HG03469 (cell line): ENCODE data around the gene FN1.

ENCODE experiments used
- ATAC-seq: cut with Tn5 transposase; IDR thresholded peaks from one replicate; pipeline ENCODE4 v1.9.1; 2021; ENCODE audit warnings: mild to moderate bottlenecking, moderate library complexity, moderate number of reproducible peaks; ENCODE audit not compliant: unreplicated experiment

Gene FN1

GRCh38 chr2:215390550-215390913 is 45.3 kb downstream of the FN1 start:
- ATAC-seq, result no peak

DNA sequence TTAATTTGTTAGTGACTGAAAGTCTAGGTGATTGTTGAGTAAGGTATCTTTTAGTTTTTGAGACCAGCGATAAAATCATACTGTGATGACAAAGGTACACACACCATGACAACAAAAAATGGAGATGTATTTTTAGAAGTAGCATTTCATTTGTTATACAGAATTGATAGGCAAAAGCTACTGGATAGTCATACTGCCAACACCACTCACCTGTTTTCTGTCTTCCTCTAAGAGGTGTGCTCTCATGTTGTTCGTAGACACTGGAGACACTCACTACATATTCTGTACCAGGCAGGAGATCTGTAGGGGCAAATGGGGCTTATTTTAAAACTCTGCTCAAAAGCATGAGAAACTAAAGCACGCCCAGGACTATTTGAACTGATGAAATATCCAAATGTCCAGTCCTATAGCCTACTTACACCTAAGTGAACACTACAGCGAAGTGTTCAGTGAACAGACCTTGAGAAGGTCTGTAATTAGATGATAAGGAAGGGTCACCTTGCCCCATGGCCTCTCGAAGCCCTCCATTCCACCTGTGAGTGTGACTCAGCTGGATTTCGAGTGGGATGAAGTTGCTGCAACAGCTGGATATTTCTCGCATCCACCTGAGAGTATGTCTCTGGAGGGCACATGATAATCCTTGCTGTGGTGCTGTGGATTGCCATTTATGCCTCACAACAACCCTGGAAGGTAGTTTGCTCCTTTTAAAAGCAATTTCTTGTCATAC is 47.7 kb downstream of the FN1 start:
- no peak for ATAC-seq

GRCh38 chr2:215386566-215386965 is 49.3 kb downstream of the FN1 start:
- no peak for ATAC-seq

GRCh38 chr2:215384710-215385109 is 51.2 kb downstream of the FN1 start:
- no peak for ATAC-seq

GRCh38 chr2:215383652-215384279 is 52.1 kb downstream of the FN1 start:
- ATAC-seq, result no peak

DNA sequence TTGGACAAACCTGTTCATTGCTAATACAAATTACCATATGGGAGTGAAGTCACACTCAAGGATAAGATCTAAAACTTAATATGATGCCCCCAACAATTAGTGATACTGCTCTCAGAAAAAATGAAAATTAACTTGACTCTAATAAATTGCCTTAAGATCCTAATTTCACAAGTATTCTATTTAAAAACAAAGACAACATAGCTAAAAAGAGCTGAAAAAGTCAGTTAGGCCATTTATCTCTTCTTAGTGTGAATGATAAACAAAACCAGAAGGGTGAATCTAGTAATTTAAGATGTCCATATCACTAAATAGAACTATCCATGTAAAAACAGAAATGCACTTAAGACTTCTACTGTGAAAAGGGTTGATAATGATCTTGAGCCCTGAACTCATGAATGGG is 53.4 kb downstream of the FN1 start:
- no peak for ATAC-seq

DNA sequence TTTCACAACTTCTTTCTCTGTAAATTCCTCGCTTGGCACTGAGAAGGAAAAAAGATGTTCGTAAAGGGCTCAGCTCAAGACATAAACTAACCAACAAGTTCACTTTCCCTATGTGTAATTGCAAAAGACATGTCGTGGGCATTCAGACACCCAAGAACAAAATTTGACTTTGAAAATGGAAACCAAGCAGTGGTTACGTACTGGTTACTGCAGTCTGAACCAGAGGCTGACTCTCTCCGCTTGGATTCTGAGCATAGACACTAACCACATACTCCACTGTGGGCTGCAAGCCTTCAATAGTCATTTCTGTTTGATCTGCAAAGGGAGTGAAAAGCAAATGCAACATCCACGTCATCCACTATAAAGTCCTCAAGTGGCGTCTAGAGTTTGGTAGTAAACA is 53.9 kb downstream of the FN1 start:
- ATAC-seq, result no peak

GRCh38 chr2:215380699-215381098 is 55.2 kb downstream of the FN1 start:
- ATAC-seq, result no peak

- ATAC-seq, result no peak
These were observed 55.9 kb downstream of the FN1 start for GRCh38 chr2:215379948-215380347.

DNA sequence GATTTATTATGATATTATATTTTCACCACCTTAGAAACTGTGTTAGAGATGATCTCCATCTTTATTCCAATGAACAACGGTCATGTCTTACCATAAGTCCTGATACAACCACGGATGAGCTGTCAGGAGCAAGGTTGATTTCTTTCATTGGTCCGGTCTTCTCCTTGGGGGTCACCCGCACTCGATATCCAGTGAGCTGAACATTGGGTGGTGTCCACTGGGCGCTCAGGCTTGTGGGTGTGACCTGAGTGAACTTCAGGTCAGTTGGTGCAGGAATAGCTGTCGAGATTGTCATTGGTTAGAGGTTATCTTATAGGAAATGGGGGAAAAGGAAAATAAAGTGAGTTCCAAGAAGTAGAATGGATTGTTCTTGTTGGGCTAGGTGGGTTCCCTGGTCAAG is 56.8 kb downstream of the FN1 start:
- ATAC-seq, result no peak

DNA sequence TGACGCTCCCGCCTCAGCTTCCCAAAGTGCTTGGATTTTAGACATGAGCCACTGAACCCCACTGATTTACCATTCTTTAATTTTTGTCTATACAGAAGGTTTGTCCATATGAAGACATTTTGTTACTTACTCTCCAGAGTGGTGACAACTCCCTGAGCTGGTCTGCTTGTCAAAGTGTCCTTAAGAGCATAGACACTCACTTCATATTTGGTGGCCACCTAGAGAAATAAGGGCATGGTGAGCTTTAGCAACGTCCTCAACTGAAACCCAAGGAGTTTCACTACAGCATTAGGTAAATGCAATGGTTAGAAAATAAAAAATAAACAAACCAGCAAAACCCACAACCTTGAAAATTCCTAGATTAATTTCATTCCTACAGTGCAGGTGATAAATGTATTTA is 57.8 kb downstream of the FN1 start:
- no peak for ATAC-seq

GRCh38 chr2:215377283-215377682 is 58.6 kb downstream of the FN1 start:
- no peak for ATAC-seq

GRCh38 chr2:215376103-215376780 is 59.6 kb downstream of the FN1 start:
- ATAC-seq, result no peak

- ATAC-seq, result no peak
These were observed 60.4 kb downstream of the FN1 start for GRCh38 chr2:215375467-215375830.

- no peak for ATAC-seq
These were observed 61.0 kb downstream of the FN1 start for GRCh38 chr2:215374642-215375466.

- no peak for ATAC-seq
These were observed 61.9 kb downstream of the FN1 start for GRCh38 chr2:215374002-215374401.

- no peak for ATAC-seq
These were observed 62.8 kb downstream of the FN1 start for GRCh38 chr2:215372968-215373649.

- ATAC-seq, result no peak
These were observed 63.7 kb downstream of the FN1 start for GRCh38 chr2:215371915-215372897.

- no peak for ATAC-seq
These were observed 65.5 kb downstream of the FN1 start for GRCh38 chr2:215370112-215370965.
